Measurements from ENCODE around the gene ASPN. TPM values are rescaled to one million over a fixed set of nuclear protein-coding genes. Genes with fewer than 3 reads are reported as not detected.

The ASPN gene
- total and polyA plus RNA-seq, 2 experiments from 2014 or later = 0.82 TPM; not detected in 1

DNA sequence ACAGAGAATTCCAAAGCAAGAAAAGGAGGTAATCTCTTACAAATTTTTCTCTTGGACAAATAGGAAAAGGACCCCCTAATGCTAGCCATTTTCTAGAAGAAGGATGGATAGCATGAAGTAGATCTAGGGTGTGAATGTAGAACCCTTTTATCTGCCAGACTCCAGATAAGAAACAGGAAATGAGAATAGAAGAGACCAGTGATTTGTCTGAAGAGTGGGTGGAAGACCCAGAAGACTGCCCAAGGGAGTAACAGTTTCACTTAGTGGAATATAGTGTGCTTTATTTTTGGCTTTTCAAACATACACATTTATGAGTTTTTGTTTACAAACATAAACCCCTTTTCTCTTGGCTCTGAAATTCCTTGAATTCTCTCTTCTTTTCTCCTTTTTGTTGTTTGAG, 28.4 kb upstream of the ASPN start (continued):
- TF ChIP-seq, protein P1, sequence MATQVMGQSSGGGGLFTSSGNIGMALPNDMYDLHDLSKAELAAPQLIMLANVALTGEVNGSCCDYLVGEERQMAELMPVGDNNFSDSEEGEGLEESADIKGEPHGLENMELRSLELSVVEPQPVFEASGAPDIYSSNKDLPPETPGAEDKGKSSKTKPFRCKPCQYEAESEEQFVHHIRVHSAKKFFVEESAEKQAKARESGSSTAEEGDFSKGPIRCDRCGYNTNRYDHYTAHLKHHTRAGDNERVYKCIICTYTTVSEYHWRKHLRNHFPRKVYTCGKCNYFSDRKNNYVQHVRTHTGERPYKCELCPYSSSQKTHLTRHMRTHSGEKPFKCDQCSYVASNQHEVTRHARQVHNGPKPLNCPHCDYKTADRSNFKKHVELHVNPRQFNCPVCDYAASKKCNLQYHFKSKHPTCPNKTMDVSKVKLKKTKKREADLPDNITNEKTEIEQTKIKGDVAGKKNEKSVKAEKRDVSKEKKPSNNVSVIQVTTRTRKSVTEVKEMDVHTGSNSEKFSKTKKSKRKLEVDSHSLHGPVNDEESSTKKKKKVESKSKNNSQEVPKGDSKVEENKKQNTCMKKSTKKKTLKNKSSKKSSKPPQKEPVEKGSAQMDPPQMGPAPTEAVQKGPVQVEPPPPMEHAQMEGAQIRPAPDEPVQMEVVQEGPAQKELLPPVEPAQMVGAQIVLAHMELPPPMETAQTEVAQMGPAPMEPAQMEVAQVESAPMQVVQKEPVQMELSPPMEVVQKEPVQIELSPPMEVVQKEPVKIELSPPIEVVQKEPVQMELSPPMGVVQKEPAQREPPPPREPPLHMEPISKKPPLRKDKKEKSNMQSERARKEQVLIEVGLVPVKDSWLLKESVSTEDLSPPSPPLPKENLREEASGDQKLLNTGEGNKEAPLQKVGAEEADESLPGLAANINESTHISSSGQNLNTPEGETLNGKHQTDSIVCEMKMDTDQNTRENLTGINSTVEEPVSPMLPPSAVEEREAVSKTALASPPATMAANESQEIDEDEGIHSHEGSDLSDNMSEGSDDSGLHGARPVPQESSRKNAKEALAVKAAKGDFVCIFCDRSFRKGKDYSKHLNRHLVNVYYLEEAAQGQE (IDR thresholded peaks at IDR 0.05; ENCODE audit: unreplicated experiment) = no peak
- TF ChIP-seq NANOG (IDR thresholded peaks at IDR 0.05; ENCODE audit: borderline replicate concordance) = no peak
- TF ChIP-seq POLR2AphosphoS5 (IDR thresholded peaks at IDR 0.05; ENCODE audit: low read depth) = no peak
- TF ChIP-seq CTCF (conservative IDR thresholded peaks at IDR 0.05; ENCODE audit: low read depth in 2 of 2) = no peak
- TF ChIP-seq EZH2 (IDR thresholded peaks at IDR 0.05; ENCODE audit: low read depth, unreplicated experiment) = no peak

- Mint-ChIP-seq H3K27ac (no peak overlapping the region), H3K27me3 (ENCODE audit: insufficient read depth, low read depth, poor library complexity) (peaks cover 8% of the 10 kb centered on the region), H3K36me3 (ENCODE audit: low read depth) (no peaks in the 10 kb centered on the region), H3K9me3 (no peaks in the 10 kb centered on the region), H3K4me1 (peaks cover 21% of the 10 kb centered on the region), H3K4me3 (no peak overlapping the region)
- Histone ChIP-seq H3K9me2 (ENCODE audit: insufficient read depth) (no peaks in the 10 kb centered on the region), H3K4me2 (no peak overlapping the region), H3K27ac (ENCODE audit: low read depth) (no peak overlapping the region), H3K79me2 (replicated peaks; ENCODE audit: insufficient read depth) (no peaks in the 10 kb centered on the region), H2AFZ (no peak overlapping the region), H3K4me1 (ENCODE audit: insufficient read depth) (peaks cover 5% of the 10 kb centered on the region; the same call in 1 of the 2 replicates), H4K20me1 (replicated peaks; ENCODE audit: insufficient read depth) (no peaks in the 10 kb centered on the region), H3K27me3 (ENCODE audit: insufficient read depth) (no peaks in the 10 kb centered on the region), H3F3A (replicated peaks; ENCODE audit: low read depth) (no peaks in the 10 kb centered on the region), H3K36me3 (ENCODE audit: insufficient read depth) (no peaks in the 10 kb centered on the region), H3K4me3 (no peak overlapping the region)
- no peak for ATAC-seq
- no peak for DNase-seq (ENCODE audit: low spot score)
- no peak for TF ChIP-seq ETS1 (IDR thresholded peaks at IDR 0.05)
- TF ChIP-seq ZNF462 (CRISPR knock-in tag; IDR thresholded peaks at IDR 0.05) = no peak
- no peak for TF ChIP-seq NANOG (IDR thresholded peaks at IDR 0.05; ENCODE audit: borderline replicate concordance)
- no peak for TF ChIP-seq JUNB (IDR thresholded peaks at IDR 0.05; ENCODE audit: unreplicated experiment)
- no peak for TF ChIP-seq ZNF331 (CRISPR knock-in tag; IDR thresholded peaks at IDR 0.05; ENCODE audit: low read depth)
- no peak for TF ChIP-seq EZH2phosphoT487 (IDR thresholded peaks at IDR 0.05; ENCODE audit: unreplicated experiment)
- TF ChIP-seq CREB1 (CRISPR knock-in tag; IDR thresholded peaks at IDR 0.05; ENCODE audit: low read depth) = no peak
- no peak for TF ChIP-seq STAT1 (IDR thresholded peaks at IDR 0.05; ENCODE audit: unreplicated experiment)
- no peak for TF ChIP-seq EZH2 (IDR thresholded peaks at IDR 0.05; ENCODE audit: low read depth, unreplicated experiment)
- no peak for TF ChIP-seq POLR2AphosphoS5 (IDR thresholded peaks at IDR 0.05; ENCODE audit: low read depth)
These were observed 26.7 kb upstream of the ASPN start for GRCh38 chr9:92509050-92509449.

Measured in GM23338 (cell line).